GM19043 (cell line): Measurements from ENCODE around the gene TSSC4.

ENCODE experiments used
- ATAC-seq: cut with Tn5 transposase; IDR thresholded peaks from one replicate; pipeline ENCODE4 v1.9.1; 2021; ENCODE audit warnings: low read depth; ENCODE audit not compliant: unreplicated experiment

Gene TSSC4

DNA sequence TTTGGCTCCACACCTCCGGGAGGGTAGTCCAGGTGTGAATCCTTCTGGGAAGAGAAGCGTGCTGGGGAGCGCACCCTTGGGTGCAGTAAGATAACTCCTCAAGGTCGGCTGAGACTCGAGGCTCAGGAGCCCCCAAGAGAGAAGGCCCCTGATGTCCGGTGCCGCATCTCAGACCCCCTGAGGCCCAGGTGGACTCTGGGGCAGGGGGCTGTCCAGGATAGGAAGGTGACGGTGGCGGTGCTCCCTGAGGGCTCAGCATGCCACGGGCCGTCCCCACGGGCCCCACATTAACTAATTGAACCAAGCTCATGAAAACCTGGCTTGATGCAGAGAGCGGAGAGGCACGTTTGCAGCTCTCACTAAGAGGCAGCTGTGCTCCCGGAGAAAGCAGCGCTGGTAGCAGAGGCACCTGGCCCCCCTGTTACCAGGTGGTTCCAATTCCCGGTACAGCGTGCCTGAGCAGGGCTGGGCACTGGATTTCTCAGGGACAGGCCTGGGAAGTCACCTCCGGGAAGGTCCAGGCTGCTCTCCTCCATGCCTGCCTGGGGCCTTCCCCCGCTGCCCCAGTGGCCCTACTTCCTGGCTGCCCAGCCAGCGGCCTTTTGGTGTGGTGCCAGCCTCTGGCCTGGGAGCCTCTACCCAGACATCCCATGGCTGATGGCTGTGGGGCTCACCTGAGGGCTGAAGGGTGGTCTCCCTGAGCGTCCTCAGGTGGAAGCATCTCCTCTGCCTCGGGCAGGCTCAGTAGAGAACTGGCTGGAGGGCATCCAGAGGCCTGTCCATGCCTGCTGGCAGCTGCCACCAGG lies 45.4 kb downstream of the TSSC4 start:
- no peak for ATAC-seq

GRCh38 chr11:2446590-2447252 lies 46.2 kb downstream of the TSSC4 start:
- no peak for ATAC-seq

GRCh38 chr11:2447253-2447950 lies 46.9 kb downstream of the TSSC4 start:
- no peak for ATAC-seq

- no peak for ATAC-seq
Observed at GRCh38 chr11:2447951-2448650, 47.6 kb downstream of the TSSC4 start.

DNA sequence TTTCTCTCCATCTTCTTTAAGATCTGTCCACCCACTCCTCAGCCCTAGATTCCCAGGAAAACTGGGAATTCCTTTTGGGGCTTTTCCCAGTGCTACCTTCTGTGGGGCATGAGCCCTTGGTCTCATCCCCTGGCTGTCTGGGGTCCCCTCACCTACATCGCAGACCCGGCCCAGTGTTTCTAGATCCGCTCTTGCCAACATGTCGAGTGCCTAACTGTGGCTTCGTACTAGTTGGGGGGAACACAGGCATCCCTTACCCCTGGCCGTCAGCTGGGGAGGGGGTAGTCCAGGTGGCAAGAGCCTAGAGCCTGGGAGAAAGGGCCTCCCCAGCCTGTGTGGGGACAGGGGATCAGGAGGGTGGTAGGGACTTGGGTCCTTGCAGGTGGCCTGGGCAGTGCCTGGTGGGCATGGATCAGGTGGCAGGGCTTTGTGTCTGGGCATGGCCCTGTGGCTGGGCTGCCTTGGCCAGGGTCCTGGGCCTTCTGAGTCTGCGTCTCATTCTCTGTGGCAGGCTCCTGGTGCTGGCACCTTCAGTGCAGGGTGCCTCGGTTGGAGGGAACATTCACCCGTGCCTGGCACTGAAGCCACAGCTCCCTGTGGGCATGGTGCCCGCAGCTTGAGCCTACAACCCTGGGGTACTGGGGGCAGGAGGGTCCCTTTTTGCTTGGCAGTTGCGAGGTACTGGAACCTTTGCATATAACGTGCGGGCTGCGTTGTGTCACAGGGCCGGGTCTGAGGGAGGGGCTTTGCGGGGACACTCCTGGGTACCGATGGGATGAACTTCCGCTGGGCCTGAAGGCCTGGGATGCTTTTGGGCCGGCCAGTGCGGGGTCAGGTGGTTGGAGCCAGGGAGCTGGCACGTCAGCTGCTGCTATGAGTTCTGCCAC lies 48.4 kb downstream of the TSSC4 start:
- ATAC-seq = no peak

DNA sequence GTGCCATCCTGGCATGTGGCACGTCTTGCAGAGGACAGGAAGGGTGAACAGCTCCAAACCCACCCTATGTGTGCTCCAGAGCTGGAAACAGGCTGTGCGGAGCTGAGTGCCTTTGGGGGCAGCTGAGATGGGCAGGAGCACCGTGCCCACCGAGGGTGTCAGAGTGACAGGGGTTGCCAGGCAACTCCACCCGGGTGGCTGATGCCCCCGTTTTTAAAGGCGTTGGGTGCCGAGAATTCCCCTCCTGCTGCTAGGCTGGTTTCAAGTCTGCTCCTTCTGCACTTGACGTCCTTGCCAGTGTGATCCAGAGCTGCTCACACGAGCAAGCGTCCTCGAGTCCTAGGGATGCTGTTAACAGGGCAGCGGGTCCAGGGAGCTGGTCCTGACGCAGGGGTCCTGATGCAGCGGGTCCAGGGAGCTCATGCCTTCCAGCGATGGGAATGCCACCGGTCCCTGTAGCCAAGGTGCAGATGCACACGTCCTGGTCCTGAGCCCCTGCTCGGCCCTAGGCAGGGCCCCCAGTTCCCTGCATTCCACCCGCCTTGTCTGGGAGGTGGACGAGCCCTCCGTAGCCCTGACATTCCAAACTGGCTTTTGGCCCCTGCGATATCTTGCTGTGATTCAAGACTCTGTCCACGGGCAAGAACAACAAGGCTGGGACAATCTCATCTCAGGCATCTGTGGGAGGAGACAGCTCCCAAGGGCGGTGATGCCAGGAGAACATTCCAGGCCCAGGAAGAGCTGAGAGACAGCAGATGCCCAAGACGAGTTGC lies 49.2 kb downstream of the TSSC4 start:
- no peak for ATAC-seq

DNA sequence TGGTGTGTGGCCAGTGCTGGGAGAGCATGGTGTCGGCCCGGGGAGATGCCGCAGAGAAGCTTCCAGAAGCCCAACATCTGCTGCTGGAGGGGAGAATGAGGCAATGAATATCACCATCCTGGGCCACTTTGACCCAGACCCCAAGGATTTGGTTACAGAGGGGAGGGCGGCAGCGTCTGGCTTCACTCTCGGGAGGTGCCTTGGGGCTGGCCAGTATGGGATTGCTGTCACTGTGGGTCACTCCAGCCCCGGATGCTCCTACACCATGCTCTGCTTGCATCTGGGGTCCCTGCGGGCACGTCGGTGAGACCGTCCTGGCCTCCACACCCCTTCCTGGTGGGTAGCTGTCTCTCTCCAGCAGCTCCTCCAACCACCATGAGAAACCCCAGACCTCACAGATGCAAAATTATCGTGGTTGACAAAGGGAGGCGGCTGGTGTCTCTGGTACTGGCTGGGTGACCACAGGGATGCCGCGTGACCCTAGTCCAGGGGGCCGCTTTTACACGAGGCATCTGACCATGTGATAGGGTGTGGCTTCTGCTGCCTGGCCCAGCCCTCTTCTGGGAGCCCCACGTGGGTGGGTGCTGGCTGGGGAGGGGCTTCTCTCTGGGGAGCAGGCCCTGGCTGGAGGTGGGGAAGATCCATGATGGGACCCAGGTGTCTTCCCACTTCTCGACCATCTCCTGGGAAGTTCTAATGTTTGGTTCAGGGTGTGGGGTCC lies 49.9 kb downstream of the TSSC4 start:
- ATAC-seq = no peak

DNA sequence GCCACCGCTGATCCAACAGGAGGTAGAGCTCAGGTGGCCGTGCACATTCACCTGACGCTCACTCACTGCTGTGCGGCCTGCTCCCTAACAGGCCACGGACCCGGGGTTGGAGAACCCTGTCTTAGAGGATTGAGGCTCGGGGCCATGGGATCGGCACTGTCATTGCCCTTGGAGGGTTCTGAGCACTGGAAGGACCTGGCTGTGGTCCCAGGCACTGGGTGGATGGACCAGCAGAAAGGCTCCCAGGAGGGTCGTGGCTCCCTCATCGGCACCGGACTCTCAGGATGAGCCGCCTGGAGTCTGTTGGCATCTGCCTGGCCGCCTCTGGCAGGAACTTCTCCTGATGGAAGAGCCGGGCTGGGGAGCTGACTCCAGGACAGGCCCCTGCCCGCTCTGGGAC lies 50.8 kb downstream of the TSSC4 start:
- no peak for ATAC-seq

GRCh38 chr11:2451916-2452315 lies 51.4 kb downstream of the TSSC4 start:
- no peak for ATAC-seq

- ATAC-seq = no peak
Observed at GRCh38 chr11:2452321-2453012, 51.9 kb downstream of the TSSC4 start.

DNA sequence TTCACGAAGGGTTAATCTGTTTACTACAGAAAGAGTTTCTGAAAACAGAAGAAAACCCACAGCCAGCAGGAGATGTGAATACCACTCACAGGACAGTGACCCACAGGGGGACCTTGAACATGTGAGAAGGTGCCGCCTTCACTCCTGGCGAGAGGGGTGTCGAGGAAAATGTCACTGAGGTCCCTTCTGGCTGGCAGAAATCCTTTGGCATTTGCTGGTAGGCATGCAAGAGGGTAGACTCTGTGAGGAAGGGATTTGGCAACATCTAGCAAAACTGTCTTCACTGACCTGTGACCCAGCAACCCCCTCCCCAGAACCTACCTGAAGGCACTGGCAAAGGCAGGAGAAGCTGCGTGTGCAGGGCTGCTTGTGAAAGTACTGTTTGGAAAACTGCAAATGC lies 52.9 kb downstream of the TSSC4 start:
- ATAC-seq = no peak
